Nephron progenitor cell (in vitro differentiated cells): Measurements from ENCODE around the gene RYR3.

ENCODE experiments used
- DNase-seq: peaks from one replicate; pipeline ENCODE4 v3.0.0; 2021
- H3K27ac Mint-ChIP-seq: 2 replicates; pipeline ENCODE4 v1.8.0; 2021; ENCODE audit warnings: mild to moderate bottlenecking, moderate library complexity, mixed read lengths
- H3K27me3 Mint-ChIP-seq: 2 replicates; pipeline ENCODE4 v1.8.0; 2021; ENCODE audit warnings: mild to moderate bottlenecking, low read depth, mixed read lengths; ENCODE audit not compliant: poor library complexity
- H3K36me3 Mint-ChIP-seq: 2 replicates; pipeline ENCODE4 v1.8.0; 2021; ENCODE audit warnings: low read depth, mixed read lengths
- H3K4me1 Mint-ChIP-seq: 2 replicates; pipeline ENCODE4 v1.8.0; 2021; ENCODE audit warnings: mixed read lengths
- H3K4me3 Mint-ChIP-seq: 2 replicates; pipeline ENCODE4 v1.8.0; 2021; ENCODE audit warnings: mild to moderate bottlenecking, moderate library complexity, mixed read lengths
- H3K9me3 Mint-ChIP-seq: 2 replicates; pipeline ENCODE4 v1.8.0; 2021; ENCODE audit warnings: mild to moderate bottlenecking, moderate library complexity, mixed read lengths
- CTCF ChIP-seq: fragments of 200-600 bp; sonication (generic); IDR thresholded peaks from 2 replicates; pipeline ENCODE4 v1.5.0; 2021; ENCODE audit warnings: antibody characterized with exemption

Gene RYR3

GRCh38 chr15:33866101-33866737 is 555.5 kb downstream of the RYR3 start:
- Mint-ChIP-seq H3K36me3 (no peaks in the 10 kb centered on the region), H3K4me1 (peaks cover 61% of the 10 kb centered on the region), H3K27me3 (peaks cover 3% of the 10 kb centered on the region), H3K27ac (peak overlapping the region; percentile 33), H3K4me3 (no peak overlapping the region), H3K9me3 (no peaks in the 10 kb centered on the region)
- no peak for DNase-seq
- TF ChIP-seq CTCF = no peak

- H3K36me3 Mint-ChIP-seq = no peaks in the 10 kb centered on the region
- H3K4me3 Mint-ChIP-seq = no peak overlapping the region
- peaks cover 5% of the 10 kb centered on the region for H3K27me3 Mint-ChIP-seq
- H3K9me3 Mint-ChIP-seq = no peaks in the 10 kb centered on the region
- peak overlapping the region; percentile 94 for H3K27ac Mint-ChIP-seq
- DNase-seq = no peak
- H3K4me1 Mint-ChIP-seq = peaks cover 74% of the 10 kb centered on the region
- TF ChIP-seq CTCF = no peak
These were observed 561.2 kb downstream of the RYR3 start for GRCh38 chr15:33871980-33872379.

GRCh38 chr15:33872416-33873106 is 561.8 kb downstream of the RYR3 start:
- no peaks in the 10 kb centered on the region for H3K9me3 Mint-ChIP-seq
- H3K36me3 Mint-ChIP-seq = no peaks in the 10 kb centered on the region
- H3K4me3 Mint-ChIP-seq = no peak overlapping the region
- peaks cover 68% of the 10 kb centered on the region for H3K4me1 Mint-ChIP-seq
- H3K27ac Mint-ChIP-seq = peak overlapping the region; percentile 94
- no peak for DNase-seq
- TF ChIP-seq CTCF = no peak
- H3K27me3 Mint-ChIP-seq = peaks cover 5% of the 10 kb centered on the region

GRCh38 chr15:33874156-33874555 is 563.4 kb downstream of the RYR3 start:
- Mint-ChIP-seq H3K27ac (no peak overlapping the region), H3K4me3 (no peak overlapping the region), H3K9me3 (no peaks in the 10 kb centered on the region), H3K27me3 (peaks cover 2% of the 10 kb centered on the region), H3K4me1 (peaks cover 52% of the 10 kb centered on the region), H3K36me3 (no peaks in the 10 kb centered on the region)
- no peak for DNase-seq
- TF ChIP-seq CTCF = no peak

GRCh38 chr15:33882921-33883320 is 572.2 kb downstream of the RYR3 start:
- Mint-ChIP-seq H3K9me3 (peaks cover 4% of the 10 kb centered on the region), H3K4me3 (no peak overlapping the region), H3K27me3 (no peaks in the 10 kb centered on the region), H3K4me1 (peaks cover 5% of the 10 kb centered on the region), H3K36me3 (peaks cover 5% of the 10 kb centered on the region), H3K27ac (no peak overlapping the region)
- no peak for DNase-seq
- no peak for TF ChIP-seq CTCF

GRCh38 chr15:33888176-33888575 is 577.4 kb downstream of the RYR3 start:
- Mint-ChIP-seq H3K27me3 (no peaks in the 10 kb centered on the region), H3K4me1 (peaks cover 21% of the 10 kb centered on the region), H3K27ac (no peak overlapping the region), H3K9me3 (peaks cover 12% of the 10 kb centered on the region), H3K4me3 (no peak overlapping the region), H3K36me3 (peaks cover 5% of the 10 kb centered on the region)
- DNase-seq = no peak
- TF ChIP-seq CTCF = no peak
